IMR-90 (cell line): ENCODE measurements around the gene TTLL9. TPM values are rescaled to one million over a fixed set of nuclear protein-coding genes. Genes with fewer than 3 reads are reported as not detected.

Experiments used
- ATAC-seq: fragments of 200-7000 bp; cut with Tn5 transposase; 2 replicates; pipeline ENCODE4 v1.9.1; 2020; ENCODE audit warnings: low read depth, mild to moderate bottlenecking, moderate library complexity
- BruUV-seq: library from RNA; stranded (reverse); fragments of 400-500 nt; replicated peaks from 2 replicates; lab custom pipeline; 2021; lab: Mats Ljungman, UMichigan
- CTCF ChIA-PET: fragments of 300-600 bp; formaldehyde crosslinking; extraction: SDS; loops from one replicate; lab custom pipeline; 2021; ENCODE audit warnings: antibody characterized with exemption; lab: Yijun Ruan, JAX
- POLR2A ChIA-PET: fragments of 300-600 bp; sonication (Branson Sonifier 250); formaldehyde crosslinking; loops from one replicate; lab custom pipeline; 2022; ENCODE audit warnings: antibody characterized with exemption; ENCODE audit not compliant: unreplicated experiment; lab: Charles Lee
- DNase-seq: peaks from one replicate; pipeline ENCODE4 v3.0.0; 2013
- H2AFZ ChIP-seq: replicated peaks from 2 replicates; pipeline ENCODE3; 2013; ENCODE audit warnings: low read length, mild to moderate bottlenecking; ENCODE audit not compliant: poor library complexity
- H2AK5ac ChIP-seq: 2 replicates; pipeline ENCODE4 v1.6.1; 2013; ENCODE audit warnings: low read depth, low read length, inconsistent platforms
- H2AK9ac ChIP-seq: replicated peaks from 2 replicates; pipeline ENCODE3; 2013; ENCODE audit warnings: mild to moderate bottlenecking, low read depth, low read length, moderate library complexity; ENCODE audit not compliant: poor library complexity
- H2BK120ac ChIP-seq: 2 replicates; pipeline ENCODE4 v1.6.1; 2013; ENCODE audit warnings: low read depth, low read length, inconsistent platforms
- H2BK15ac ChIP-seq: 3 replicates; pipeline ENCODE4 v1.6.1; 2013; ENCODE audit warnings: low read depth, low read length, inconsistent platforms
- H2BK20ac ChIP-seq: 2 replicates; pipeline ENCODE4 v1.6.1; 2013; ENCODE audit warnings: low read depth, mild to moderate bottlenecking, inconsistent platforms, low read length, moderate library complexity
- H2BK5ac ChIP-seq: 2 replicates; pipeline ENCODE4 v1.6.1; 2013; ENCODE audit warnings: mild to moderate bottlenecking, low read depth, low read length, inconsistent platforms; ENCODE audit not compliant: poor library complexity, severe bottlenecking
- H3K14ac ChIP-seq: replicated peaks from 2 replicates; pipeline ENCODE4 v1.6.1; 2013; ENCODE audit warnings: low read depth, low read length, inconsistent platforms
- H3K18ac ChIP-seq: 2 replicates; pipeline ENCODE4 v1.6.1; 2013; ENCODE audit warnings: low read depth, low read length, control low read depth
- H3K23ac ChIP-seq: 2 replicates; pipeline ENCODE4 v1.6.1; 2013; ENCODE audit warnings: low read depth, low read length, inconsistent platforms
- H3K27ac ChIP-seq: 2 replicates; pipeline ENCODE4 v1.5.1; 2013; ENCODE audit warnings: mild to moderate bottlenecking, control low read depth, low read length; ENCODE audit not compliant: insufficient read depth
- H3K27me3 ChIP-seq: 2 replicates; pipeline ENCODE4 v1.6.1; 2013; ENCODE audit warnings: low read length; ENCODE audit not compliant: control insufficient read depth, insufficient read depth
- H3K36me3 ChIP-seq: 2 replicates; pipeline ENCODE4 v1.6.1; 2013; ENCODE audit warnings: low read length, mixed read lengths; ENCODE audit not compliant: control insufficient read depth, insufficient read depth
- H3K4ac ChIP-seq: 2 replicates; pipeline ENCODE4 v1.6.1; 2013; ENCODE audit warnings: low read depth, low read length, inconsistent platforms
- H3K4me1 ChIP-seq: 2 replicates; pipeline ENCODE4 v1.6.1; 2013; ENCODE audit warnings: low read length, mixed read lengths; ENCODE audit not compliant: control insufficient read depth, insufficient read depth
- H3K4me2 ChIP-seq: 2 replicates; pipeline ENCODE4 v1.6.1; 2013; ENCODE audit warnings: low read depth, mild to moderate bottlenecking, control low read depth, low read length, moderate library complexity
- H3K4me3 ChIP-seq: 2 replicates; pipeline ENCODE4 v1.5.1; 2013; ENCODE audit warnings: low read depth, mild to moderate bottlenecking, control low read depth, low read length, moderate library complexity; ENCODE audit not compliant: insufficient read depth
- H3K56ac ChIP-seq: 2 replicates; pipeline ENCODE4 v1.6.1; 2013; ENCODE audit warnings: low read length, inconsistent platforms; ENCODE audit not compliant: insufficient read depth; ENCODE audit errors: extremely low read depth
- H3K79me1 ChIP-seq, 2 experiments: 2 replicates each; pipeline ENCODE4 v1.6.1; 2013; ENCODE audit warnings: low read length in 2 of 2, inconsistent platforms in 1 of 2, low read depth in 1 of 2
- H3K9ac ChIP-seq: 2 replicates; pipeline ENCODE4 v1.6.1; 2013; ENCODE audit warnings: low read depth, low read length, control low read depth
- H3K9me1 ChIP-seq: 2 replicates; pipeline ENCODE4 v1.6.1; 2013; ENCODE audit warnings: low read length, inconsistent platforms; ENCODE audit not compliant: insufficient read depth
- H3K9me3 ChIP-seq: 2 replicates; pipeline ENCODE4 v1.6.1; 2013; ENCODE audit warnings: low read length; ENCODE audit not compliant: control insufficient read depth, insufficient read depth
- H4K20me1 ChIP-seq: 2 replicates; pipeline ENCODE4 v1.6.1; 2013; ENCODE audit warnings: low read length, inconsistent platforms; ENCODE audit not compliant: insufficient read depth
- H4K5ac ChIP-seq: 2 replicates; pipeline ENCODE4 v1.6.1; 2013; ENCODE audit warnings: mild to moderate bottlenecking, low read depth, low read length, control low read depth
- H4K8ac ChIP-seq, 2 experiments: 2 replicates each; pipeline ENCODE4 v1.6.1; 2013; ENCODE audit warnings: low read depth in 2 of 2, low read length in 2 of 2, control low read depth in 1 of 2, inconsistent platforms in 1 of 2
- H4K91ac ChIP-seq: 2 replicates; pipeline ENCODE4 v1.6.1; 2013; ENCODE audit warnings: low read depth, low read length, inconsistent platforms; ENCODE audit not compliant: insufficient read depth
- BHLHE40 ChIP-seq: fragments of 150-350 bp; IDR thresholded peaks from 2 replicates; pipeline ENCODE4 v1.6.1; 2016; ENCODE audit warnings: mild to moderate bottlenecking, low read depth, low read length
- MXI1 ChIP-seq: IDR thresholded peaks from 2 replicates; pipeline ENCODE4 v1.6.1; 2012; ENCODE audit warnings: low read depth, mild to moderate bottlenecking, low read length, moderate library complexity, borderline replicate concordance
- WGBS, 2 experiments: methylation state at CpG; one replicate each; pipeline versions ENCODE4 v1.1.5 to v1.1.7; 2013; ENCODE audit warnings: missing lambda C conversion rate in 2 of 2; ENCODE audit not compliant: insufficient read length in 1 of 2; ENCODE audit errors: extremely low coverage in 2 of 2; 5-methylcytosine and 5-hydroxymethylcytosine counted together
- dilution Hi-C: fragments of 300-500 bp; cut with HindIII; formaldehyde crosslinking; loops from one replicate; pipeline ENCODE4 v1.14.3; 2018; ENCODE audit warnings: low sequenced_read_pairs; ENCODE audit not compliant: unreplicated experiment
- in situ Hi-C: fragments of 300-500 bp; cut with MboI; formaldehyde crosslinking; loops from 3 replicates; pipeline ENCODE4 v1.14.3; 2019; ENCODE audit warnings: low sequenced_read_pairs, inconsistent platforms, mixed read lengths
- intact Hi-C: fragments of 100-400 bp; cut with micrococcal nuclease; formaldehyde crosslinking; loops from 2 replicates; pipeline ENCODE4 v1.10.0; 2022
- polyA plus RNA-seq, 3 experiments: library from polyadenylated mRNA; depleted of rRNA; stranded (reverse); fragments of >200 nt; gene quantifications; 2 replicates each; pipeline ENCODE4 v1.2.3, GENCODE V29; 2012; ENCODE audit warnings: low replicate concordance in 1 of 3
- total RNA-seq: library from RNA; depleted of rRNA; stranded (reverse); fragments of >200 nt; gene quantifications from 2 replicates; pipeline ENCODE4 v1.2.3, GENCODE V29; 2012
- TF ChIP-seq, protein P1 (sequence below): conservative IDR thresholded peaks from 2 replicates; pipeline ENCODE4 v1.5.1; 2012; ENCODE audit warnings: mild to moderate bottlenecking, low read depth, low read length, improper control_type of control experiment

The TTLL9 gene
- total and polyA plus RNA-seq, 2 of the 4 experiments (the other 2 are of a cell fraction), result not detected

DNA sequence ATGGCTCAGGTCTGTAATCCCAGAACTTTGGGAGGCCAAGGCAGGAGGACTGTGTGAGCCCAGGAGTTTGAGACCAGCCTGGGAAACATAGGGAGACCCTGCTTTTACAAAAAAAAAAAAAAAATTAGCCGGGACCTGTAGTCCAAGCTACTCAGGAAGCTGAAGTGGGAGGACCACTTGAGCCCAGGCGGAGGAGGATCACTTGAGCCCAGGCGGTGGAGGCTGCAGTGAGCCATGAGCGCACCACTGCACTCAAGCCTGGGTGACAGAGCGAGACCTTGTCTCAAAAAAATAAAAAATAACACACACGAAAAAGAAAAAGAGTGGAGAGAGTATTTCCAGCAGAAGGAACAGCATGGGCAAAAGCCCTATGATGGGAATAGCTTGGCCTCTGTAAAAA lies 2.0 kb downstream of the TTLL9 start:
- intact Hi-C loops (no loop called here), in situ Hi-C loops (no loop called here), dilution Hi-C loops (no loop called here)
- Histone ChIP-seq H3K9me3 (peaks cover 2% of the 10 kb centered on the region; the same call in 1 of the 2 replicates), H3K36me3 (no peaks in the 10 kb centered on the region), H3K4me3 (no peak overlapping the region), H2AK9ac (no peak overlapping the region), H3K14ac (no peak overlapping the region), H2BK15ac (no peak overlapping the region), H3K9me1 (no peaks in the 10 kb centered on the region), H4K5ac (no peak overlapping the region), H2BK20ac (no peak overlapping the region), H3K4me2 (no peak overlapping the region), H4K20me1 (no peaks in the 10 kb centered on the region), H3K23ac (no peak overlapping the region), H3K9ac (no peak overlapping the region), H3K79me1 (no peaks in the 10 kb centered on the region), H2BK5ac (no peak overlapping the region), H2BK120ac (no peak overlapping the region), H3K56ac (no peak overlapping the region), H3K27ac (no peak overlapping the region), H2AFZ (no peak overlapping the region), H3K27me3 (peaks cover 50% of the 10 kb centered on the region), H3K18ac (no peak overlapping the region), H4K8ac (no peak overlapping the region), H3K4ac (no peak overlapping the region), H3K4me1 (no peaks in the 10 kb centered on the region), H2AK5ac (no peak overlapping the region), H4K91ac (no peak overlapping the region)
- CTCF ChIA-PET, result interaction anchor here (1.5 kb wide), 1 partner anchor 20 kb away, joined by 4 read pairs; no protein-coding TSS in a partner anchor
- no TSS peak for BruUV-seq
- TF ChIP-seq BHLHE40, result no peak
- no peak for TF ChIP-seq MXI1
- TF ChIP-seq, protein P1, sequence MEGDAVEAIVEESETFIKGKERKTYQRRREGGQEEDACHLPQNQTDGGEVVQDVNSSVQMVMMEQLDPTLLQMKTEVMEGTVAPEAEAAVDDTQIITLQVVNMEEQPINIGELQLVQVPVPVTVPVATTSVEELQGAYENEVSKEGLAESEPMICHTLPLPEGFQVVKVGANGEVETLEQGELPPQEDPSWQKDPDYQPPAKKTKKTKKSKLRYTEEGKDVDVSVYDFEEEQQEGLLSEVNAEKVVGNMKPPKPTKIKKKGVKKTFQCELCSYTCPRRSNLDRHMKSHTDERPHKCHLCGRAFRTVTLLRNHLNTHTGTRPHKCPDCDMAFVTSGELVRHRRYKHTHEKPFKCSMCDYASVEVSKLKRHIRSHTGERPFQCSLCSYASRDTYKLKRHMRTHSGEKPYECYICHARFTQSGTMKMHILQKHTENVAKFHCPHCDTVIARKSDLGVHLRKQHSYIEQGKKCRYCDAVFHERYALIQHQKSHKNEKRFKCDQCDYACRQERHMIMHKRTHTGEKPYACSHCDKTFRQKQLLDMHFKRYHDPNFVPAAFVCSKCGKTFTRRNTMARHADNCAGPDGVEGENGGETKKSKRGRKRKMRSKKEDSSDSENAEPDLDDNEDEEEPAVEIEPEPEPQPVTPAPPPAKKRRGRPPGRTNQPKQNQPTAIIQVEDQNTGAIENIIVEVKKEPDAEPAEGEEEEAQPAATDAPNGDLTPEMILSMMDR, result no peak
- no peak for DNase-seq
- POLR2A ChIA-PET, result no interaction called here
- ATAC-seq, result no peak
- WGBS, 2 experiments, result no CpG with 5 or more reads among the region's 6 CpGs
